HG02588 (cell line): ENCODE results near the gene CD22.

Experiments used
- ATAC-seq: cut with Tn5 transposase; IDR thresholded peaks from one replicate; pipeline ENCODE4 v1.9.1; 2021; ENCODE audit warnings: mild to moderate bottlenecking, moderate library complexity; ENCODE audit not compliant: unreplicated experiment

Gene CD22

GRCh38 chr19:35313587-35313986, 15.4 kb upstream of the CD22 start:
- no peak for ATAC-seq

GRCh38 chr19:35314031-35314430, 15.0 kb upstream of the CD22 start:
- no peak for ATAC-seq

GRCh38 chr19:35314858-35315470, 14.0 kb upstream of the CD22 start:
- no peak for ATAC-seq

GRCh38 chr19:35315883-35316282, 13.1 kb upstream of the CD22 start:
- ATAC-seq, result no peak

- ATAC-seq, result no peak
Observed at GRCh38 chr19:35316560-35316959, 12.4 kb upstream of the CD22 start.

GRCh38 chr19:35317464-35318043, 11.4 kb upstream of the CD22 start:
- ATAC-seq, result no peak

- ATAC-seq, result no peak
Observed at GRCh38 chr19:35318679-35319448, 10.1 kb upstream of the CD22 start.

- no peak for ATAC-seq
Observed at GRCh38 chr19:35320065-35320713, 8.8 kb upstream of the CD22 start.

GRCh38 chr19:35321291-35321690, 7.7 kb upstream of the CD22 start:
- ATAC-seq, result no peak

- no peak for ATAC-seq
Observed at GRCh38 chr19:35322014-35322413, 7.0 kb upstream of the CD22 start.

GRCh38 chr19:35327642-35328041, 1.3 kb upstream of the CD22 start:
- no peak for ATAC-seq

GRCh38 chr19:35329323-35329722, 336 bp downstream of the CD22 start:
- ATAC-seq, result no peak

GRCh38 chr19:35330475-35330874, 1.5 kb downstream of the CD22 start:
- ATAC-seq, result peak; percentile 45

GRCh38 chr19:35331551-35332214, 2.7 kb downstream of the CD22 start:
- ATAC-seq, result no peak

GRCh38 chr19:35332817-35333216, 3.8 kb downstream of the CD22 start:
- ATAC-seq, result no peak

- ATAC-seq, result no peak
Observed at GRCh38 chr19:35334144-35334753, 5.3 kb downstream of the CD22 start.

GRCh38 chr19:35336166-35336955, 7.4 kb downstream of the CD22 start:
- ATAC-seq, result no peak

GRCh38 chr19:35337097-35337983, 8.4 kb downstream of the CD22 start:
- ATAC-seq, result no peak

- no peak for ATAC-seq
Observed at GRCh38 chr19:35337984-35338296, 9.0 kb downstream of the CD22 start.
